Astrocyte (in vitro differentiated cells and primary cell): ENCODE measurements around the gene CIAO2B. TPM values are rescaled to one million over a fixed set of nuclear protein-coding genes. Genes with fewer than 3 reads are reported as not detected.

Experiments used
- DNase-seq: peaks from one replicate; pipeline ENCODE4 v3.0.0-alpha.2; 2010; ENCODE audit warnings: low read depth
- FAIRE-seq: peaks from 2 replicates; lab custom pipeline; 2011; peaks lifted over from hg19 to GRCh38; lab: Jason Lieb, UNC
- H2AFZ ChIP-seq: 2 replicates; pipeline ENCODE4 v1.6.0; 2012; ENCODE audit warnings: low read depth, low read length, inconsistent platforms
- H3K27ac ChIP-seq: 2 replicates; pipeline ENCODE4 v1.5.1; 2011; ENCODE audit warnings: low read depth, low read length, inconsistent platforms
- H3K27me3 ChIP-seq: 2 replicates; pipeline ENCODE4 v1.6.0; 2011; ENCODE audit warnings: low read length, inconsistent platforms; ENCODE audit not compliant: insufficient read depth
- H3K36me3 ChIP-seq: 2 replicates; pipeline ENCODE4 v1.5.1; 2011; ENCODE audit warnings: low read length, inconsistent platforms; ENCODE audit not compliant: insufficient read depth
- H3K4me1 ChIP-seq: 2 replicates; pipeline ENCODE4 v1.5.1; 2011; ENCODE audit warnings: low read length, inconsistent platforms; ENCODE audit not compliant: insufficient read depth
- H3K4me2 ChIP-seq: 2 replicates; pipeline ENCODE4 v1.6.0; 2012; ENCODE audit warnings: low read length, inconsistent platforms
- H3K4me3 ChIP-seq: 2 replicates; pipeline ENCODE4 v1.5.1; 2011; ENCODE audit warnings: low read depth, mild to moderate bottlenecking, low read length, inconsistent platforms; ENCODE audit not compliant: insufficient read depth
- H3K79me2 ChIP-seq: 2 replicates; pipeline ENCODE4 v1.6.0; 2012; ENCODE audit warnings: mild to moderate bottlenecking, low read length, inconsistent platforms; ENCODE audit not compliant: insufficient read depth
- H3K9ac ChIP-seq: 2 replicates; pipeline ENCODE4 v1.6.0; 2012; ENCODE audit warnings: mild to moderate bottlenecking, low read length, inconsistent platforms
- H3K9me3 ChIP-seq: 2 replicates; pipeline ENCODE4 v1.5.1; 2012; ENCODE audit warnings: low read depth, mild to moderate bottlenecking, low read length, inconsistent platforms; ENCODE audit not compliant: insufficient read depth
- H4K20me1 ChIP-seq: 2 replicates; pipeline ENCODE4 v1.6.0; 2012; ENCODE audit warnings: low read length, inconsistent platforms; ENCODE audit not compliant: insufficient read depth
- H3K27ac Mint-ChIP-seq: one replicate; pipeline ENCODE4 v1.8.0; 2021; ENCODE audit warnings: mild to moderate bottlenecking, mixed read lengths; ENCODE audit not compliant: unreplicated experiment
- H3K27me3 Mint-ChIP-seq: one replicate; pipeline ENCODE4 v1.8.0; 2021; ENCODE audit warnings: low read depth, mixed read lengths; ENCODE audit not compliant: unreplicated experiment
- H3K36me3 Mint-ChIP-seq: one replicate; pipeline ENCODE4 v1.8.0; 2021; ENCODE audit warnings: low read depth, mixed read lengths; ENCODE audit not compliant: unreplicated experiment
- H3K4me1 Mint-ChIP-seq: one replicate; pipeline ENCODE4 v1.8.0; 2021; ENCODE audit warnings: low read depth, mixed read lengths; ENCODE audit not compliant: unreplicated experiment
- H3K4me3 Mint-ChIP-seq: one replicate; pipeline ENCODE4 v1.8.0; 2021; ENCODE audit warnings: mild to moderate bottlenecking, moderate library complexity, mixed read lengths; ENCODE audit not compliant: unreplicated experiment
- H3K9me3 Mint-ChIP-seq: one replicate; pipeline ENCODE4 v1.8.0; 2021; ENCODE audit warnings: mild to moderate bottlenecking, mixed read lengths; ENCODE audit not compliant: unreplicated experiment
- CTCF ChIP-seq: IDR thresholded peaks from 2 replicates; pipeline ENCODE4 v1.5.1; 2011; ENCODE audit warnings: low read depth, mild to moderate bottlenecking, inconsistent platforms, low read length, moderate library complexity; ENCODE audit not compliant: insufficient read depth
- EZH2 ChIP-seq: IDR thresholded peaks from 2 replicates; pipeline ENCODE4 v1.6.1; 2012; ENCODE audit warnings: mild to moderate bottlenecking, low read length, inconsistent platforms; ENCODE audit not compliant: insufficient read depth
- total RNA-seq: library from RNA; stranded (reverse); gene quantifications from 2 replicates; pipeline ENCODE4 v1.2.1, GENCODE V29; 2021

Gene CIAO2B
- total RNA-seq, 1 donor from 2014 or later: 75.6 TPM

- Mint-ChIP-seq H3K36me3 (peaks cover 2% of the 10 kb centered on the region), H3K9me3 (peaks cover 1% of the 10 kb centered on the region), H3K27me3 (peaks cover 38% of the 10 kb centered on the region), H3K4me1 (no peaks in the 10 kb centered on the region), H3K27ac (peak within 1 kb of the TSS; percentile 53), H3K4me3 (peak within 1 kb of the TSS; percentile 20)
- Histone ChIP-seq H3K4me3 (no peak within 1 kb of the TSS), H2AFZ (peak within 1 kb of the TSS; percentile 38), H3K4me1 (no peaks in the 10 kb centered on the region), H3K9me3 (no peaks in the 10 kb centered on the region), H3K27me3 (peaks cover 15% of the 10 kb centered on the region), H3K27ac (no peak within 1 kb of the TSS), H4K20me1 (no peaks in the 10 kb centered on the region), H3K79me2 (no peaks in the 10 kb centered on the region), H3K4me2 (no peak within 1 kb of the TSS), H3K36me3 (no peaks in the 10 kb centered on the region), H3K9ac (no peak within 1 kb of the TSS)
- DNase-seq (peak; percentile 24), FAIRE-seq (peak; percentile 58)
- TF ChIP-seq EZH2: no peak
- TF ChIP-seq CTCF: peak; percentile 84
Observed at GRCh38 chr16:66961065-66961744, 27.0 kb upstream of the CIAO2B start, which contains the start of gene CES3. Gene CES3 (plus strand): TSS chr16:66961266. CDS start chr16:66961308, 42 bp downstream.

- H3K27me3 ChIP-seq: peaks cover 13% of the 10 kb centered on the region
- no peak overlapping the region for H3K4me3 ChIP-seq
- DNase-seq: no peak
- TF ChIP-seq EZH2: no peak
- TF ChIP-seq CTCF: no peak
- no peak overlapping the region for H3K4me2 ChIP-seq
- H4K20me1 ChIP-seq: no peaks in the 10 kb centered on the region
- Mint-ChIP-seq H3K4me3 (no peak overlapping the region), H3K4me1 (no peaks in the 10 kb centered on the region), H3K9me3 (peaks cover 1% of the 10 kb centered on the region), H3K27ac (no peak overlapping the region), H3K36me3 (peaks cover 2% of the 10 kb centered on the region), H3K27me3 (peaks cover 34% of the 10 kb centered on the region)
- H3K36me3 ChIP-seq: no peaks in the 10 kb centered on the region
- FAIRE-seq: no peak
- H3K27ac ChIP-seq: no peak overlapping the region
- no peaks in the 10 kb centered on the region for H3K4me1 ChIP-seq
- no peaks in the 10 kb centered on the region for H3K79me2 ChIP-seq
- H2AFZ ChIP-seq: no peak overlapping the region
- no peak overlapping the region for H3K9ac ChIP-seq
- H3K9me3 ChIP-seq: no peaks in the 10 kb centered on the region
Observed at GRCh38 chr16:66960270-66960669, 26.1 kb upstream of the CIAO2B start.

- Histone ChIP-seq H3K36me3 (no peaks in the 10 kb centered on the region), H3K9me3 (no peaks in the 10 kb centered on the region), H3K4me3 (no peak overlapping the region), H3K4me1 (no peaks in the 10 kb centered on the region), H4K20me1 (no peaks in the 10 kb centered on the region), H3K27ac (no peak overlapping the region), H3K4me2 (no peak overlapping the region), H3K9ac (no peak overlapping the region), H3K79me2 (no peaks in the 10 kb centered on the region), H3K27me3 (peaks cover 11% of the 10 kb centered on the region), H2AFZ (no peak overlapping the region)
- no peak overlapping the region for H3K27ac Mint-ChIP-seq
- FAIRE-seq (no peak), DNase-seq (no peak)
- no peaks in the 10 kb centered on the region for H3K36me3 Mint-ChIP-seq
- no peaks in the 10 kb centered on the region for H3K4me1 Mint-ChIP-seq
- H3K27me3 Mint-ChIP-seq: peaks cover 29% of the 10 kb centered on the region
- H3K9me3 Mint-ChIP-seq: peaks cover 1% of the 10 kb centered on the region
- TF ChIP-seq EZH2: no peak
- TF ChIP-seq CTCF: no peak
- H3K4me3 Mint-ChIP-seq: no peak overlapping the region
Observed at GRCh38 chr16:66959704-66960161, 25.5 kb upstream of the CIAO2B start.
